ENCODE measurements around the gene MARK3.

Gene MARK3

DNA sequence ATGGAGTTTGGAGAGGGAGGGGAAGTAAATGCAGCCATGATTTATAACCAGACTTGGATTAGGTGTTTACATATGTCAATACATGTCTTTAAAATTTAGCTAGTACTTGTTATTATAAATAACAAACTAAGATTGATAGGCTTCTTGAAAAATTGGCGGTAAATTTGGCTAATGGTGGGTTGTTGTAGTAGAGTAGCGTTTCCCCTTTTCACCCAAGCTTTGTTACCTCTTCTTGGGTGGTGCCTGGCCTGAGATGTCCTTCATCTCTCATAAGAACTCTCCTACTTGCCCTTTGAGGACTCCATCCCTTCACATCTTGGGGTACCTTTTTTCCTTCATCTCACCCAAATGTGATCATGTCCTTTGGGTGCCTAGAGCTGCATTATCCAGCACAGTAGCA lies 11.2 kb downstream of the MARK3 start:
- no peak for DNase-seq

DNA sequence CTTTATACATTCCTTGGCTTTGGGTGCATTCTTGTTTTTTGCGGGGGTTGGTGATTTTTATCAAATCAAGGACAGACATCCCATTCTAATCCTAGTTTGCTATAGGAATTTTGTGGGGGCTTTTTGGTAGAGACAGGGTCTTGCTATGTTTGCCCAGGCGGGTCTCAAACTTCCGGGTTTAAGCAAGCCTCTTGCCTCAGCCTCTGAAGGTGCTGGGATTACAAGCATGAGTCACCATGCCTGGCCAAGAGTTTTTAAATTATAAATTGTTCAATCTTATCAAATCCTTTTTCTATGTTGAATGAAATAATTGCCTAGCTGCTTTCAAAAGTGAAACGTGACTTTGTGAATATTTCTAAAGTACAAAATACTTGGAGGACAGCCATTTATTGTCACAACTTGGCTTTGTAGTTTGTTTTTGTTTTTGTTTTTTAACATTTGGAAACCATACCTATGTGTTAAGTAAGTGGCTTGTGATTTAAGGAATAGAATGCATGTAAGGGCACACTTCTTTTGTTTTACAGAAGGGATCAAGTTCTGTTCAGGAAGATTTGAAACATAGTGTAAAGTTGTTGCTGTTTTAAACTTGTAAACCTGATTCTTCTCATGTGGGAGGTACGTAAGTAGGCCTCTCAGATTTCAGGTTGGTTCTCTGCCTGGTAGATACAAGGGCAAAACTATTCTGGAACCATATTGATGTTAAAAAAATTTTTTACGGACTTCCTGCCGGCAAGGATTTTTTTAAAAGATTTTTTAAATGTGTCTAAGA lies 13.4 kb downstream of the MARK3 start:
- DNase-seq = no peak

DNA sequence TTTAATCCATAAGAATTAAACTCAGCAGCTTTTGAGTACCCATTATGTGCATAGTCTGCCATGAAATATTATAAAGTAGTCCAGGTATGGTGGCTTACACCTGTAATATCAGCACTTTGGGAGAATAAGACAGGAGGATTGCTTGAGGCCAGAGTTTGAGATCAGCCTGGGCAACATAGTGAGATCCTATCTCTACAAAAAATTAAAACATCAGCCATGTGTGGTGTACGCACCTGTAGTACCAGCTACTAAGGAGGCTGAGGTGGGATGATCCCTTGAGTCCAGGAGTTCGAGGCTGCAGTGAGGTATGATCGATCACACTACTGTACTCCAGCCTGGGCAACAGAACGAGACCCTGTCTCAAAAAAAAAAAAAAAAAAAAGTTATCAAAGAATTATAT lies 15.3 kb downstream of the MARK3 start:
- DNase-seq = no peak

DNA sequence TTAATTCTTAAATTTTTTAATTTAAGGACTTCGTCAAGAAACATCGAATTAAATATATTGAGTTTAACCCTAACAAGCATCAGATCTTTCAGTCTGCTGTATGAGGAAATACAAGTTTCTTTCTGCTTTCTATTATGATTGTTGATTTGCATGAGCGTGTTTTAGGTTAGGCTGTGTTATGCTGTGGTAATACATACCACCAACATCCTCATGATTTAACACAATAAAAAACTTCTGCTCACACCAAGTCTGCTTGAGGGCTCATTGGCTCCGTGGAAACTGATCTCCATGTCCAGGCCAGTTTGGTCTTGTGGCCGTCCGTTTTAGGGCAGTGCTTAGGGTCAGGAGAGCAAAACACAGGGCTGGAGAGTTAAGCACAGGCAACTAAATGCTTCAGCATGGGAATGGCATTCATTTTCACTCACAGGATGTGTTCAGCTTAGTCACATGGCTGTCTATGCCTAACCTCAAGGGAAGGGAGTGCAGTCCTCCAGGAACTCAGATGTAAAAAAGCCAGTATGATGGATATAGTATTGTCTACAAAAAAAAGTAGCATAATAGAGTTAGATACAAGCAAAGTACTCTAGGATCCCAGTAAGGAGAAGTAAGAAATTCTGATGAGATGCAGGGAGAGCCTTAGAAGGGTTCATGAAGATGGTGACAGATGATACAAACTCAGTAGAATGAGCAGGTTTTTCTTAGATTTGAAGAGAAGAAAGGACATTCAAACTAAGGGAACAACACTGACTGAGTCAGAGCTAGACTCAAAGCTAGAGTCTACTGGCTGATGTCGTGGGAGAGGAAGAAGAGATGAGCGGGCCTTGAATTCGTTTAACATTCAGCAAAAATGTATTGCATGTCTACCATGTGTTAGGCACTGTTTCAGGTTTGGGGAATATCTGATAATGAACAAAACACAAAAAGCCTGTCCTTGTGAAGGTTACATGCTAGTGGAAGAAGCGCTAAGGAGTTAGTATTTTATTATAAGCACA lies 16.3 kb downstream of the MARK3 start:
- DNase-seq = no peak

DNA sequence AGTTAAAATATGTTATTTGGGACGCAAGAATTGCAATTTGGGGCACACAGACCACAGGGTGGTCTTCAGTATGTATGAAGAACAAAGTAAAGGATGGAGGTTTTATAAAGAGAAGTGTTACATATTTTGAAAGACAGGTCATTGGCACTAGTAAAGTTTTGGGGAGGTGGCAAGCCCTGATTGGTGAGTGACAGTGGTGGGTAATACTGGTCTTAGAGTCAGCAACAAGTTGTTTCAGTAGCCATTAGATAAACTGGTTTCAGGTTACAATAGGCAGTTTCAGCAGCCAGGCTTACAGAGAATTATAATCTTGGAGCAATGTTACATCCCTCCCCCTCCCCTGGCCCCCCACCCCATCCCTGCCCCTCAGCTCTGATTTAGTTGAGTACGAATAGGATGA lies 17.5 kb downstream of the MARK3 start:
- DNase-seq = no peak

DNA sequence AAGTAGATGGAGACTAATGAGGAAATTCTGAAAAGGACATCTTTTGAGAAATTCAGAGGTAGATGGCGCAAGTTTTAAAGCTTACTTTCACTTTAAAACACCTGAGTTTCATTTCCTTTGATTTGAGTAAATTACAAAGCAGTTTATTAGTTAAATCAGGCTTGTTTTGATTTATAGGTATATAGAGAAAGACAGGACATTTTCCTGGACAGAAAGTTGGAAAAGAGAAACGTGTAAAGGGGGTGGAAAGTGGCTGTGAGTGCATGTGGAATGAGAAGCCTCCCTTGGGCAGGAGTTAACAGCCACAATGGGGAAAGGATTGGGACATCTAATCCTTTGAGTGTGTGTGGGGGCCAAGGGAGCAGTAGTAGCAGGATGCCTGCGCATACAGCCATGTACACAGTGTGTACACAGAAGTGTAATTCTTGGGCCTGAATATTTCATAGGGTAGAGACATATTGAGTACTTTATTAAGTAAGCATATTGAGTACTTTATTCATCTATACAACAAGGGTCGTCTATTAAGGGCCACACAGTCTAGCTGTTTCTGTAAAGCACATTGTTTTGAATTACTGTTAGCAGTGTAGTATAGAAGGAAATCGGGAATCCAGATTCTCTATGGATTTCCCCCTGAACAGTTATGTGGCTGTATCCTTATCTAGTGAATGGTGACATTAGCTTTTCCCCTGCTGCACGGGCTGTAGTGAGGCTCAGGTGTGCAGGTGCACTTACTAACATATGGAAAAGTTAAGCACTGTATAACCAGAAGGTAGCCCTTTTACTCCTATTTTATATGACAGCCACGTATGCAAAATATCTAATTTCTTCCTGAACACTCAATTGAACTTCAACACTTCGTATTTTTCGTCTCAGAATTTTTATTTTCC lies 19.1 kb downstream of the MARK3 start:
- DNase-seq = no peak

DNA sequence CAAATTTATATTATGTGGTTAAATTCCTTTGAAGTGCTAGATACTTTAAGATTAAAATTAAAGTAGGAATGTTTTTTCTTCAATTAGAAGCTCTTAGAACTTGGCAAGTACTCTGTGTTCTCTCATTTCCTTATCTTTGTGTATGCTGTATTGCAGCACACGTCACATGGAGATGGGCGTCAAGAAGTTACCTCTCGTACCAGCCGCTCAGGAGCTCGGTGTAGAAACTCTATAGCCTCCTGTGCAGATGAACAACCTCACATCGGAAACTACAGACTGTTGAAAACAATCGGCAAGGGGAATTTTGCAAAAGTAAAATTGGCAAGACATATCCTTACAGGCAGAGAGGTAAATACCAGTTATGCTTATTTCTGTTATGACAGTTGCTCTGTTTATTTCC lies 19.7 kb downstream of the MARK3 start:
- DNase-seq = no peak

DNA sequence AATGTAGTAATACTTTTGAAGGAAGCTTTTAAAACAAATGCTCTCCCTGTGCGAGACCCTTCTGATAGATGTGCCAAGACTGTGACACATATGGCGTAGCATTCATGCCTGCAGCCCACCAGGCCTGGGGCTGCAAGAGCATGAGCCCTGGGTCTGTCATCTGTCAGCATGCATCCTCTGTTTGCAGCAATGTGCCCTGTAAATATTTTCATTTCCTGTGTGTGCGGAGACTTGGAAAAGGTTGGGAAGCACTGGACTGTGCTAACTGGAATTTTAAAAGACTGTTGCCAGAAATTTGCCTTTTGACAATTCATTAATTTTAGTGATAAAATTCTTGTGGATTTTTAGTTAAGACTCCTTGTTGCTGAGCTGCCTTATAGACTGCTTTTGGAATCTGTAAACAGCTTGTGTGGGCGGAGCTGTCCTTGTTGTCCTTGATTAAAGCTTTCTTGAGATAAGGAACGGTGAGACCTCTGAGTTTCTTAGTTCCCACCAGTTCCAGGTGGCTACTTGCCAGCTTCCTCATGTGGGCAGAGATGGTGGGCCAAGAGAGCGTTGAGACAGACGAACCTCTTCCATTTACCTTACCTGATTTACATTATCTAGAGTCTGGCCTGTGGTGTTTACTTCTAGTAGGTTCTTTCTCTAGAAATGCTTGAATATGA lies 23.4 kb downstream of the MARK3 start:
- DNase-seq = no peak

DNA sequence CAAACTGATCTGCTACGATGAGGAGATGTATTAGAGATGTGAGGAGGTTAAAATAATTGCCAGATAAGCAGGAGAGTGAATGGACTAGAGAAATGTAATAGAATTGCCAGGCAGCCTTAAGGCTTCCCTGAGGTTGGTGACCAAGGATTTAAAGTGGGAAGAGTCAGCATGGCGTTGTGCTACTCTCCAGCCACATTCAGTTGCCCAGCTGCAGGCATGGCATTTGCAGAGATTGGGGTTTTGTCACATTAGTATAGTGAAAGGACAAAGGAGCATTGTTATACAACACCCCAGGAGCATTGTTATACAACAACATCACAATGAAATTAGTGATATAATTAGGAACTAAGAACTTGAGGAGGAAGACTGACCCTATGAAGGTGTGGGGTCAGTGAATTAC lies 31.7 kb downstream of the MARK3 start:
- DNase-seq = no peak

DNA sequence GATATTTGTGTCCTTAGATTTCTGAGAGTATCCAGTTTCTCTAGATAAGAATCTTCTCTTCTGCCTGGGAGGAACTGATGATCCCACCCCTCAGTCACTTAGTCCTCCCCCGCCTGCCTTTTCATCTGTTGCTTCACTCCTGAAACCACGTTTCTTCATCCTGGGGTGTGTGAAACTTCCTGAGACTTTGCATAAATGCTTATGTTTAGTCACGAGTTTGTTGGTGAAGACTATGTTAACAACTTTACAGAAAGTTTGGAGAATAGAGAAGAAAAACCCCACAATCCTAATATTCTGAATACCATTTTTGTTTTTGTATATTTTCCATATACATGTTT lies 33.2 kb downstream of the MARK3 start:
- DNase-seq = no peak

DNA sequence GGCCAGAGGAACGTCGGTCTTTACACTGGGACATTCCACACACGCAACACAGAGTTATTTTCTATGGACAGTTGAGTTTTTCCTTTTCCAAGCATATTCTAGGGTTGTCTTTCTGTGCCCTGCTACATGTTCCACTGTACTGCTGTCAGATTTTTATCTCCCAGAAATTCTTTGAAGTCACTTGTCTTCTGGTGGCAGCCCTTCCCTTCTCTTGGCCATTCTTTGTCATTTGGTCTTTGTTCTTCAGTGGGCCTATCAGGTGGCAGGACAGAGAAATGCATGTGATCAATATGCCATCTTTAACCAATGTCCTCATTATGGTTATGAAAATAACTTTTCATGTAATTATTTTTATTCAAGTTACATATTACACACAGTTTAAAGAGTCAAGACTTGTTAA lies 36.3 kb downstream of the MARK3 start:
- DNase-seq = no peak

DNA sequence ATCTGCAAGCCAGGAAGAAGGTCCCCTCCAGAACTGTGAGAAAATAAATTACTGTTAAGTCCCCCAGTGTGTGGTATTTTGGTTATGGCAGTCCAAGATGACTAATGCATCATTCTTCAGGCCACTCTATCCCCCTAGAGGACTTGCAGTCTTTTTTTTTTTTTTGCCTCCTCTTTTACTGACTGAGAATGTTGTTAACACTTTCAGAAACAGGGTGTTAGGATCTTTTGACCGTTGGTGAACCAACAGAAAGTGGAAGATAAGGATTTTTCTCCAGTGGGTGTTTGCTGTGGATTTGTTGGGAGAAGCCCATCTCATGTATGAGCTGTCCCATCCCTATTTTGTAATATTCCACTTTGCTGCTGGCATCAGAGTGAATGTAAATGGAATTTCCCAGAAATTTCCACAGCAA lies 37.8 kb downstream of the MARK3 start:
- no peak for DNase-seq

DNA sequence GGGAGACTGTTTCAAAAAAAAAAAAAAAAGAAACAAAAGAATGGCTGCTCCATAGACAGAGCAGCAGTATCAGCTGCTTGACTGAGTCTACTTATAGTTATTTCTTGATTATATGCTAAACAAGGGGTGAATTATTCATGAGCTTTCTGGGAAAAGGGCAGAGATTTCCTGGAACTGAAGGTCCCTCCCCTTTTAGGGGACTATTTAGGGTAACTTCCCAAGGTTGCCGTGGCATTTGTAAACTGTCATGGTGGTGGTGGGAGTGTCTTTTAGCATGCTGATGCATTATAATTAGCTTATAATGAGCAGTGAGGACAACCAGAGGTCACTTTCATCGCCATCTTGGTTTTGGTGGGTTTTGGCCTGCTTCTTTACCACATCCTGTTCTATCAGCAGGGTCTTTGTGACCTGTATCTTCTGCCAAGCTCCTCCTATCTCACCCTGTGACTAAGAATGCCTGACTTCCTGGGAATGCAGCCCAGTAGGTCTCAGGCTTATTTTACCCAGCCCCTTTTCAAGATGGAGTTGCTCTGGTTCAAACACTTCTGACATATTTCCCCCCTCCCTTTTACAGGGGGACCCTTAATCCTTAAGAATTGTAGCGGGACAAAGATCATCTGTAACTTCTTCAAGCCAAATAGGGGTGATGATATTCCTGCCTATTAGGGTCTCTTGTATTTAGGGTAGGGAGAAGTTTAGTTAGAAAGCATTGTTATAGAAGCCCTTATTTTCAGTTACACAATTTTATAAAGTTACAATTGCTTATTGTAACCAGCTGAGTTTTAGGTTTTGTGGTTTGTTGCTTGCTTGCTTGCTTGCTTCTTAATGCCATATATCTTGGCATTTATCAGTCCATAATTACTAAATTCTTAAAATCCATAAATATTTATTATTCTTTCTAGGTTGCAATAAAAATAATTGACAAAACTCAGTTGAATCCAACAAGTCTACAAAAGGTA lies 42.5 kb downstream of the MARK3 start:
- DNase-seq = no peak

DNA sequence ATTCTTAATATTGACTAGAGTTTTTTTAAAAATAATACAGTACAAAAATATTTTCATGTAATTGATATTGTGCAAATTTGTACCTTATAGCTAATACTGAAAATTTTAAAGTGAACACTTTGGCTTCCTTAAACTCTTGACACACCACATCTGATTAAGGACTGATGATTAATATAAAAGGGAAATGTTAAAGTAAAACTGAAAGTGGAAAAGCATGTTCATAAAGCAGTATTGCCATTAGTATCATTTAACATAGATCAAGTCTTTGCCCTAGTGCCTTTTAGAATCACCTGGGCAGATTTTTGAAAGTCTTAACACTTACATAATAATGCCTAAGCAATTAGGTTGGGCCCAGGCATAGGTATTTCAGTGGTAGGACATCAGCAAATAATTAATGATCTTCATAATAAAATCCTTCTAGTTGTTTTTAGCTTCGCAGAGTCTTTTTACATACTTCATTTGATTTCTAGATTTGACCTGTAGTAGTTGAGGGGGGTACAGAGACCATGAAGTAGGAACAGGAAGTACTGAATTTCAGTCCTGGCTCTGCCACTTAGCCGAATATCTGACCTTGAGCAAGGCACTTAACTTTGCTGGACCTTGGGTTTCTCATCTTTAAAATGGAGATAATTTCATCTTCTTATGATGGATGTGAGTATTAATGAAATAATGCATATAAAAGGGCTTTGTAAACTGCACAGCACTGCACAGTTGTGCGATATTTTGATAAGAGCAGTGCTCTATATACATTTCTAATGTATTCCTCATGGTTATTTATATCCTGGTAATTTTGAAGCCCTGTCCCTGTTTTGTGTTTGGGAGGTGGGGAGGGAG lies 43.7 kb downstream of the MARK3 start:
- DNase-seq = no peak

DNA sequence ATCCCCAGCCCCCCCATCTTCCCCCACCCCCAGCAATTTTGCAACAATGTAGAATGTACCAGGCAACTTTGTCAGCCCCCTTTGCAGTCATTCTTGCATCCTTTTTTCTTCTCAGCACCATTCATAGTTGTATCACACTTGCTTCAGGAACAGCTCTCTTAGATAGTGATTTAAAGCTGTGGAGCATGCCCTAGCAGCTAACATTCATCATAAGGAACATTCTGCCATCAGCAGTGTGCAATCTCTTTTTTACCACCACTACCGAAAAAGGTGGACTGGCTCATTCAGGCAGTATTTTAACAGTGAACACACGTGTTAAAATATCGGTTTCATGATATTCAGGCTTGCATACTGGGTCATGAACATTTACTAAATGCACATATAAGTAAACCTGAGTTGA lies 45.1 kb downstream of the MARK3 start:
- no peak for DNase-seq

DNA sequence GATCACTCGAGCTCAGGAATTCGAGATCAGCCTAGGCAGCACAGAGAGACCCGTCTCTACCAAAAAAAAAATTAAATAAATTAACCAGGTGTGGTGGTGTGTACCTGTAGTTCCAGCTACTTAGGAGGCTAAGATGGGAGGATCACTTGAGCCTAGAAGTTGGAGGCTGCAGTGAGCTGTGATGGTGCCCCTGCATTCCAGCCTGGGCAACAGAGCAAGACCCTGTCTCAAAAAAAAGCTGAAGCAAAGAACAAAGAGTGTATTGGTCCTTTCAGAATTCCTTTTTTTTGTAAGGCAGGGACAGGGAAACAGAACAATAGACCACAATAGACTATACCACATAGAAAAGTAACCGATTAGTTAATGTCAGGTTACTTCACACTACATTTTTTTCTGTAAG lies 47.4 kb downstream of the MARK3 start:
- no peak for DNase-seq

DNA sequence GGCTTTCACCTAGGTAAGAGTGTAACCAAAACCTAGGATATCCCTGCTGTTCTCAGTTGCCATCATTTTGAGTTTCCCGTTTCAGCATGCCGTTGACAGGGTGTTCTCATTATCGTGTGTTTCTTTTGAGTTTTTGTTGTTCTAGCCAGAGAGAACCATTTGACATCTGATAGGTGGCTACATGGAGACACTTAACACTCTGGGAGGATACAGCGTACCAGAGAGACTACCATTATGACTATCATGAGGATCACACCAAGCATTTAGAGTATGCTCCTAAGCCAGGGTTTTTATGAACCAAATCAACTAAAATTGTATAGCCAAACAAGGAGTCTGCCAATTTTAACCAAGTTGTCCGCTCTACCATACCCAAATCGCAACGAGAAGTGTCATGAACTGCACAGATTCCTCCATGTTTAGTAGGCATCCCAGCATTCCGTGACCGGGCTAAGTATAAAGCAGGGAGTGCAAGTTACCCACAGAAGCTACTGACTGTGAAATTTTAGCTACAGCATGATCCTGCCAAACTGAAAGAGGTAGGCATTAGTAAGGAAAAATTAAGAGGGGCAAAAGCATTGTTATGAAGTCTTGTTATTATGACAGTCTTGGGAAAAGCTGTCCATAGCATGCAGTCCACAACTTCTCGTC lies 48.8 kb downstream of the MARK3 start:
- no peak for DNase-seq

DNA sequence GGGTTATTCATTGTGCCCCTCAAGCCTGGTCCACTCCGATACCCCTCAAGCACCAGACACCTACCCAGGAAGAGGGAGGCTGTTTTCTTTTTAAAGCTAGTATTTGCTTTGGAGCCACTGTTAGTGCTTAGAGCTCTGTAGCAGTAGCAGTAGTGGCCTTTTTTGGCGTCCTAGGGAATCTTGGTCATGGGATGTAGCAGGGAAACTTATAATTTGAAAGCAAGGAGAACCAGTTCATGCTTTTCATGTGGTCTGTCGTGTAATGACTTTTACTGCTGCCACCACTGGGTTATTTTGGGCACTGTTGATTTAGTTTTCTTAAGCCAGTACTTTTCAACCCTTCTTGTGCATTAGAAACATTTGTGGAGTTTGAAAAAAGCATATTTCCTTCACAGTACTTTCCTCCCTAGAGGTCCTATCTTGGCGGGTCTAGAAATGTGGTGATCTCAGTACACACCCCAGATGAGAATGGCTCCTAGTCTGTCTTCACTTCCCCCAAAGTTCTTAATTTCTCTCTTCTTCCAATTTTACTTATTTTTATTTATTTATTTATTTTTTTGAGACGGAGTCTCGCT lies 49.7 kb downstream of the MARK3 start:
- DNase-seq = no peak

DNA sequence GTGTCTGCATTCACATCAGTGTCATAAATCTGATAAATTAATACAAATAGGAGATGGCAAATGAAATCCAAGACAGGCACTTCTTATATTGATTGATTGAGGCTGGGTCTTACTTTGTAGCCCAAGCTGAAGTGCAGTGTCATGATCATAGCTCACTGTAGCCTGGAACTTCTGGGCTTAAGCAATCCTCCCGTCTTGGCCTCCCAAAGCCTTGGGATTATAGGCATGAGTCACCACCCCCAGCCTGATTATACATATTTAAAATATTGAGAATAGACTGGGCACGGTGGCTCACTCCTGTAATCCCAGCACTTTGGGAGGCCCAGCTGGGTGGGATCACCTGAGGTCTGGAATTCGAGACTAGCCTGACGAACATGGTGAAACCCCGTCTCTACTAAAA lies 51.3 kb downstream of the MARK3 start:
- DNase-seq = no peak

DNA sequence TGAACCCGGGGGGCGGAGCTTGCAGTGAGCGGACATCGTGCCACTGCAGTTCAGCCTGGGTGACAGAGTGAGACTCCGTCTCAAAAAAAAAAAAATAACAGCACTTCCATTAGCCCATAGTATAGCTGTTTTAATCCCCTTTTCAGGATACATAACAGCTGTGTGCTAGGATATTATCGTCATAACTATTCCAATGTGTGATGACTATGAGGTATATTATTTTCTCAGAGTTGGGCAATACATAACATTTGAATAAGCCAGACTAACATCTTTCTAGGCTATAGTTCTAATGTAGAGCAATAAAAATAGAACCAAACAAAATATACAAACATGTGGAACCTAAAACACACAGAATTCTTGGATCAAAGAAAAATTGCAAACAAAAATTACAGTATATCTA lies 57.1 kb downstream of the MARK3 start:
- DNase-seq = no peak
